Body of pancreas (tissue), 4 donors: Measurements from ENCODE around the gene HECW1.

Experiments used
- CTCF ChIP-seq, 7 experiments: fragments of 450-650 bp in 4 of 7; fragments of 200-600 bp in 3 of 7; sonication (generic) in 3 of 7; IDR thresholded peaks; one replicate each; pipeline ENCODE4 v1.5.1; 2016 to 2019; ENCODE audit warnings: antibody characterized with exemption in 7 of 7
- POLR2A ChIP-seq, 3 donors: fragments of 450-650 bp; IDR thresholded peaks; one replicate each; pipeline ENCODE4 v1.6.1; 2016; ENCODE audit warnings: antibody characterized with exemption in 3 of 3, mild to moderate bottlenecking in 2 of 3

GRCh38 chr7:43135129-43135528 is 22.7 kb downstream of the HECW1 start:
- TF ChIP-seq CTCF (IDR thresholded peaks at IDR 0.05), result no peak
- no peak for TF ChIP-seq POLR2A (IDR thresholded peaks at IDR 0.05)
